ENCODE measurements around the gene IER3. TPM values are rescaled to one million over a fixed set of nuclear protein-coding genes. Genes with fewer than 3 reads are reported as not detected.

IER3 gene
- total and polyA plus RNA-seq, 2 of the 13 experiments (the other 11 are each of a cell fraction or from before 2014, with no cell fraction given): 51.1 to 131 TPM

DNA sequence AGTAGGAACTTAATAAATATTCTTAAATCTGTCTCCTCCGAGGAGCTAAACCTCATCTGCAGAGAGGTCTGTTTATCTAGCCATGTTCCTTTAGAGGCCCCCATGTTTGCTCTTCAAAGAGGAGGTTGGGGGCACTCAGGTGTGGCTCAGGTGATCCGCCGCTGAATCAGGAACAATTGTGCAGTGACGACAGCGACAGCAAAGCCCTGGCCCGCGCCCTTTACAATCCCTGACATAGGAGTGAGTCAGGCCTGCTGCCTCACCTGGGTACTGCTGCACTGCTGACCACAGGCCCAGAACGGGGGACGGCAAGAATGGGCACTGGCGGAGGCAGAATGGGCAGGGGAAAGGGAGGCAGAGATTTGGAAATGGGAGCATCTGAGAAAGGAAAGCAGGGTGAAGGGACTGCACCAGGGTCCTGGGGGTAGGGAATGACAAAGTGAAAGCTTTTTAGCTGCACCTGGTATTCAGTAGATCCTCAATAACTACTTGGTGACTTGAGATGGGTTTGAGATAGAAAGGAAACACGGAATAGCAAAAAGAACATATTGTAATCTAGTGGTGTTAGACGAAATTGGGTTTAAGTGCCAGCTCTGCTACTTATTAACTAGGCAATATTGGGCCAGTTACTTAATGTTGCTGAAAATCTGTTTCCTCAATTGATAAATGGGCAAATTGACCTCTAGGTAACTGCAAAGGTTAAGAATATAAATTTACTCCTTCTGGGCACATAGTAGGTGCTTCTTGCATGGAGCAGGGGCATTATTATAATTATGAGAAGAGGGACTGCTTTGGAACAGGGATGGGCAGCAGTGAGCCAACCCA, 5.4 kb upstream of the IER3 start (continued):
- TF ChIP-seq, protein P1, sequence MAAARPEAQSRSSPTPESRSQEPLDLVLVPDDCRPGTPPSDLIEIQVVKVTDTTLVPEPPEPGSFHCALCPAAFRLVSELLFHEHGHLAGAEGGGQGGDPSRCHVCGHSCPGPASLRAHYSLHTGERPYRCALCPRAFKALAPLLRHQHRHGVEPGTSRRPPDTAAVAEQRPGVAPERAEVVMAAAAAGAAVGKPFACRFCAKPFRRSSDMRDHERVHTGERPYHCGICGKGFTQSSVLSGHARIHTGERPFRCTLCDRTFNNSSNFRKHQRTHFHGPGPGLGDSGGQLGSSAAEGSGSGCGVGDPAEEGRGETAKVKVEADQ (CRISPR knock-in tag; IDR thresholded peaks at IDR 0.05; ENCODE audit: borderline replicate concordance): 0 out of 2 replicates have a peak, but pooled peaks have one; percentile 40
- TF ChIP-seq TBX3 (IDR thresholded peaks at IDR 0.05; ENCODE audit: borderline replicate concordance): no peak
- TF ChIP-seq NFIC (IDR thresholded peaks at IDR 0.05; ENCODE audit: low read length): peak; percentile 42; the same call in 1 of the 2 replicates
- TF ChIP-seq ZNF629 (CRISPR knock-in tag; conservative IDR thresholded peaks at IDR 0.05): 0 out of 2 replicates have a peak, but pooled peaks have one; percentile 5
- TF ChIP-seq MEF2D (CRISPR knock-in tag; IDR thresholded peaks at IDR 0.05): peak; percentile 62; the same call in 1 of the 2 replicates
- TF ChIP-seq, protein P2, sequence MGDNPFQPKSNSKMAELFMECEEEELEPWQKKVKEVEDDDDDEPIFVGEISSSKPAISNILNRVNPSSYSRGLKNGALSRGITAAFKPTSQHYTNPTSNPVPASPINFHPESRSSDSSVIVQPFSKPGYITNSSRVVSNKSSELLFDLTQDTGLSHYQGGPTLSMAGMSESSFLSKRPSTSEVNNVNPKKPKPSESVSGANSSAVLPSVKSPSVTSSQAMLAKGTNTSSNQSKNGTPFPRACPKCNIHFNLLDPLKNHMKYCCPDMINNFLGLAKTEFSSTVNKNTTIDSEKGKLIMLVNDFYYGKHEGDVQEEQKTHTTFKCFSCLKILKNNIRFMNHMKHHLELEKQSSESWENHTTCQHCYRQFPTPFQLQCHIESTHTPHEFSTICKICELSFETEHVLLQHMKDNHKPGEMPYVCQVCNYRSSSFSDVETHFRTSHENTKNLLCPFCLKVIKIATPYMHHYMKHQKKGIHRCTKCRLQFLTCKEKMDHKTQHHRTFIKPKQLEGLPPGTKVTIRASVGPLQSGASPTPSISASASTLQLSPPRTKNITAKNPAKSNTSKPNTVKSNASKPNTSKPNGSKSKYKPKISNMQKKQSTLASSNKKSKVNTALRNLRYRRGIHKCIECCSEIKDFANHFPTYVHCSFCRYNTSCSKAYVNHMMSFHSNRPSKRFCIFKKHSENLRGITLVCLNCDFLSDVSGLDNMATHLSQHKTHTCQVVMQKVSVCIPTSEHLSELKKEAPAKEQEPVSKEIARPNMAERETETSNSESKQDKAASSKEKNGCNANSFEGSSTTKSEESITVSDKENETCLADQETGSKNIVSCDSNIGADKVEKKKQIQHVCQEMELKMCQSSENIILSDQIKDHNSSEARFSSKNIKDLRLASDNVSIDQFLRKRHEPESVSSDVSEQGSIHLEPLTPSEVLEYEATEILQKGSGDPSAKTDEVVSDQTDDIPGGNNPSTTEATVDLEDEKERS (CRISPR knock-in tag; IDR thresholded peaks at IDR 0.05): 0 out of 2 replicates have a peak, but pooled peaks have one; percentile 52
- no peak for TF ChIP-seq ZNF33A (CRISPR knock-in tag; IDR thresholded peaks at IDR 0.05; ENCODE audit: borderline replicate concordance)
- no peak for TF ChIP-seq CHCHD3 (CRISPR knock-in tag; IDR thresholded peaks at IDR 0.05)
- peak; percentile 93; the same call in 1 of the 2 replicates for TF ChIP-seq FIP1L1 (IDR thresholded peaks at IDR 0.05; ENCODE audit: borderline replicate concordance, insufficient read depth, low read depth, low read length)
- no peak for TF ChIP-seq SRF (IDR thresholded peaks at IDR 0.05; ENCODE audit: low read depth, low read length)
- 0 out of 2 replicates have a peak, but pooled peaks have one; percentile 5 for TF ChIP-seq KDM6A (CRISPR knock-in tag; IDR thresholded peaks at IDR 0.05; ENCODE audit: low read depth)
- TF ChIP-seq, protein P3, sequence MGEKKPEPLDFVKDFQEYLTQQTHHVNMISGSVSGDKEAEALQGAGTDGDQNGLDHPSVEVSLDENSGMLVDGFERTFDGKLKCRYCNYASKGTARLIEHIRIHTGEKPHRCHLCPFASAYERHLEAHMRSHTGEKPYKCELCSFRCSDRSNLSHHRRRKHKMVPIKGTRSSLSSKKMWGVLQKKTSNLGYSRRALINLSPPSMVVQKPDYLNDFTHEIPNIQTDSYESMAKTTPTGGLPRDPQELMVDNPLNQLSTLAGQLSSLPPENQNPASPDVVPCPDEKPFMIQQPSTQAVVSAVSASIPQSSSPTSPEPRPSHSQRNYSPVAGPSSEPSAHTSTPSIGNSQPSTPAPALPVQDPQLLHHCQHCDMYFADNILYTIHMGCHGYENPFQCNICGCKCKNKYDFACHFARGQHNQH (CRISPR knock-in tag; IDR thresholded peaks at IDR 0.05): 0 out of 2 replicates have a peak, but pooled peaks have one; percentile 15
- no peak for TF ChIP-seq ZNF775 (CRISPR knock-in tag; IDR thresholded peaks at IDR 0.05; ENCODE audit: borderline replicate concordance)
- TF ChIP-seq, protein P4, sequence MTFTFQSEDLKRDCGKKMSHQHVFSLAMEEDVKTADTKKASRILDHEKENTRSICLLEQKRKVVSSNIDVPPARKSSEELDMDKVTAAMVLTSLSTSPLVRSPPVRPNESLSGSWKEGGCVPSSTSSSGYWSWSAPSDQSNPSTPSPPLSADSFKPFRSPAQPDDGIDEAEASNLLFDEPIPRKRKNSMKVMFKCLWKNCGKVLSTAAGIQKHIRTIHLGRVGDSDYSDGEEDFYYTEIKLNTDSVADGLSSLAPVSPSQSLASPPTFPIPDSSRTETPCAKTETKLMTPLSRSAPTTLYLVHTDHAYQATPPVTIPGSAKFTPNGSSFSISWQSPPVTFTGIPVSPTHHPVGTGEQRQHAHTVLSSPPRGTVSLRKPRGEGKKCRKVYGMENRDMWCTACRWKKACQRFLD (CRISPR knock-in tag; IDR thresholded peaks at IDR 0.05; ENCODE audit: borderline replicate concordance): 0 out of 2 replicates have a peak, but pooled peaks have one; percentile 37
- peak; percentile 52; the same call in 1 of the 2 replicates for TF ChIP-seq ZNF121 (CRISPR knock-in tag; IDR thresholded peaks at IDR 0.05)
- TF ChIP-seq ZNF891 (CRISPR knock-in tag; IDR thresholded peaks at IDR 0.05): peak; percentile 67; the same call in 1 of the 2 replicates
- TF ChIP-seq REXO4 (CRISPR knock-in tag; IDR thresholded peaks at IDR 0.05; ENCODE audit: borderline replicate concordance): no peak
- TF ChIP-seq, protein P5, sequence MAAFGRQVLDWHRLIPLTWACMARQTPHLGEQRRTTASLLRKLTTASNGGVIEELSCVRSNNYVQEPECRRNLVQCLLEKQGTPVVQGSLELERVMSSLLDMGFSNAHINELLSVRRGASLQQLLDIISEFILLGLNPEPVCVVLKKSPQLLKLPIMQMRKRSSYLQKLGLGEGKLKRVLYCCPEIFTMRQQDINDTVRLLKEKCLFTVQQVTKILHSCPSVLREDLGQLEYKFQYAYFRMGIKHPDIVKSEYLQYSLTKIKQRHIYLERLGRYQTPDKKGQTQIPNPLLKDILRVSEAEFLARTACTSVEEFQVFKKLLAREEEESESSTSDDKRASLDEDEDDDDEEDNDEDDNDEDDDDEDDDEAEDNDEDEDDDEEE (CRISPR knock-in tag; IDR thresholded peaks at IDR 0.05): no peak
- no peak for TF ChIP-seq MAF1 (CRISPR knock-in tag; IDR thresholded peaks at IDR 0.05; ENCODE audit: borderline replicate concordance)
- TF ChIP-seq NPAS2 (CRISPR knock-in tag; IDR thresholded peaks at IDR 0.05; ENCODE audit: borderline replicate concordance): no peak
- TF ChIP-seq AGO2 (optimal IDR thresholded peaks at IDR 0.05; ENCODE audit: low read depth, low read length): peak; percentile 49
